NCI-H460 (cell line): ENCODE data around the gene COQ4. TPM values are rescaled to one million over a fixed set of nuclear protein-coding genes. Genes with fewer than 3 reads are reported as not detected.
A peak's percentile ranks its signal among the peaks of the same experiment; 100 is the strongest.
"Not testable (repeated sequence)": the region's sequence is repeated elsewhere in the genome, so short reads cannot be mapped to it uniquely, and the experiment has no call there.

Source experiments
- DNase-seq: peaks from one replicate; pipeline ENCODE4 v3.0.0-alpha.2; 2016; ENCODE audit warnings: low read depth; ENCODE audit errors: extremely low read depth
- polyA plus RNA-seq: library from polyadenylated mRNA; depleted of rRNA; stranded (reverse); fragments of >200 nt; gene quantifications from 2 replicates; pipeline ENCODE4 v1.2.3, GENCODE V29; 2014; cell fraction: nucleus; rRNA removed
- total RNA-seq: library from RNA; depleted of rRNA; stranded (reverse); fragments of >200 nt; shearing (Covaris generic); gene quantifications from 2 replicates; pipeline ENCODE4 v1.2.3, GENCODE V29; 2014; rRNA removed

COQ4 gene
- total RNA-seq: 48.8 and 54.0 TPM in 2 replicates
- 89.1 and 104 TPM in 2 replicates for polyA plus RNA-seq

GRCh38 chr9:128322404-128323211 lies at the start of gene COQ4, which contains the start of gene TRUB2:
Gene COQ4, plus strand, starts transcription at chr9:128322839. Its CDS starts 20 bp downstream, at chr9:128322859.
Gene TRUB2, minus strand, starts transcription at chr9:128322447. Its CDS starts 39 bp downstream, at chr9:128322408.
- DNase-seq: peak; percentile 94

- no peak for DNase-seq
Observed at GRCh38 chr9:128274245-128274644, 48.4 kb upstream of the COQ4 start.

- DNase-seq: no peak
Observed at GRCh38 chr9:128275198-128276007, 47.2 kb upstream of the COQ4 start, which contains the start of gene GOLGA2. Gene GOLGA2, minus strand, starts transcription at chr9:128276007. Its CDS starts 31 bp downstream, at chr9:128275976.

- DNase-seq: peak; percentile 100
Observed at GRCh38 chr9:128276008-128276573, 46.5 kb upstream of the COQ4 start, which contains the start of gene SWI5. Gene SWI5, plus strand, starts transcription at chr9:128276276.

- no peak for DNase-seq
Observed at GRCh38 chr9:128276574-128277270, 45.9 kb upstream of the COQ4 start.

- not testable (repeated sequence) for DNase-seq
Observed at GRCh38 chr9:128279088-128280073, 43.3 kb upstream of the COQ4 start.

GRCh38 chr9:128280084-128280622 lies 42.5 kb upstream of the COQ4 start:
- no peak for DNase-seq

GRCh38 chr9:128282500-128282899 lies 40.1 kb upstream of the COQ4 start:
- no peak for DNase-seq

GRCh38 chr9:128285033-128285784 lies 37.4 kb upstream of the COQ4 start:
- no peak for DNase-seq

GRCh38 chr9:128286440-128286839 lies 36.2 kb upstream of the COQ4 start:
- no peak for DNase-seq

GRCh38 chr9:128288273-128289004 lies 34.2 kb upstream of the COQ4 start:
- DNase-seq: no peak

GRCh38 chr9:128292009-128292408 lies 30.6 kb upstream of the COQ4 start:
- no peak for DNase-seq

GRCh38 chr9:128293091-128293490 lies 29.5 kb upstream of the COQ4 start:
- no peak for DNase-seq

- DNase-seq: no peak
Observed at GRCh38 chr9:128294142-128294541, 28.5 kb upstream of the COQ4 start.

GRCh38 chr9:128296340-128297220 lies 26.1 kb upstream of the COQ4 start:
- no peak for DNase-seq

GRCh38 chr9:128297221-128297773 lies 25.3 kb upstream of the COQ4 start:
- DNase-seq: no peak
